NCI-H2227 (cell line): ENCODE data around the gene RUNX1.

Experiments
- DNase-seq: peaks from one replicate; lab custom pipeline; 2025; ENCODE audit not compliant: unreplicated experiment; lab: John Stamatoyannopoulos, UW

RUNX1 gene

DNA sequence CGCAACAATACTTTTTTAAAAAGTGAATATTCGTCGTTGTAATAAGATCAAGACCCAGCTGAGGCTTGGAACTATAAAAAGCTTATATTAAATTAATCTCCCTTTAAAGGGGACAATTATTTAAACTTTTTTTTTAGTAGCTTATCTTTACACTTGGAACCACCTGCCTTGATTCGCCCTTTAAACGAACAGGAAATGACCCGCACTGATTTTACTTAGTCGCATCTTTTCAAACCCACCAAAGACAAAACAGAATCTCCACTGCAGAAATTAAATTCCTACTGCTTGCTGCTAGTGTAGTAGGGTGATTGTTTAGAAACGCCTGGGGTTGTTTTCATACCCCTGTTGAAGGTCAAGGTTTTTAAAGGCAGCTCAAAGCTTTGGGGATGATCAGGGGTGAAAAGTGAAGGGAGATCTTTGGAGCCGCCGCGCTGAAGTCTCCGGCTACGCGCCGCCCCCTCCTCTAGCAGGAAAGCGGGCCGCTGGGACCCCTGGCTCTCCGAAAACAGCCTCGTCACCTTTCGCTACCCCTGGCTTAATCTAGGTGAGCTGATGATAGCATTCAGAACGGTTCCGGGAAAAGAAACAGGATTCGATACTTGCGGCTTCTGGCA is 163.4 kb downstream of the RUNX1 start:
- DNase-seq = no peak

DNA sequence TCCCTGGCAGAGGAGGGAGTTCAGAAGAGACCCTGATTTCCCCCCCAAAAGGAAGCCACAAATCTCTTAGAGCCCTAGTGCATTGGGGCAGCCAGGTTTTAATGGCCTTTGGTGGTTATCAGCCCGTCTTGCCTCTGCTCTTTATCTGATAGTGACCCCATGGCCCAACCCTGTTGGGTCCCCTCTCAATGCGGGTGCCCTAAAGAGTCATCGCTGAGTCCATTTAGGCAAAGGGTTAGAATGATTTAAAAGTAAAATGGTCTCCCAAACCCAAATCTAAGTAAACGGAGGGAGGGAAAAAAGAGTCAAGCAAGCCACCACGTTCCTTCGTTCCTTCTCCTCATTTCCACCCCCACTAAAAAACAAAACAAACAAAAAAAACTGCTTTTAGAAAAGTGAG is 164.0 kb downstream of the RUNX1 start:
- DNase-seq = no peak

- DNase-seq = no peak
Observed at GRCh38 chr21:34884346-34884929, 164.7 kb downstream of the RUNX1 start.

DNA sequence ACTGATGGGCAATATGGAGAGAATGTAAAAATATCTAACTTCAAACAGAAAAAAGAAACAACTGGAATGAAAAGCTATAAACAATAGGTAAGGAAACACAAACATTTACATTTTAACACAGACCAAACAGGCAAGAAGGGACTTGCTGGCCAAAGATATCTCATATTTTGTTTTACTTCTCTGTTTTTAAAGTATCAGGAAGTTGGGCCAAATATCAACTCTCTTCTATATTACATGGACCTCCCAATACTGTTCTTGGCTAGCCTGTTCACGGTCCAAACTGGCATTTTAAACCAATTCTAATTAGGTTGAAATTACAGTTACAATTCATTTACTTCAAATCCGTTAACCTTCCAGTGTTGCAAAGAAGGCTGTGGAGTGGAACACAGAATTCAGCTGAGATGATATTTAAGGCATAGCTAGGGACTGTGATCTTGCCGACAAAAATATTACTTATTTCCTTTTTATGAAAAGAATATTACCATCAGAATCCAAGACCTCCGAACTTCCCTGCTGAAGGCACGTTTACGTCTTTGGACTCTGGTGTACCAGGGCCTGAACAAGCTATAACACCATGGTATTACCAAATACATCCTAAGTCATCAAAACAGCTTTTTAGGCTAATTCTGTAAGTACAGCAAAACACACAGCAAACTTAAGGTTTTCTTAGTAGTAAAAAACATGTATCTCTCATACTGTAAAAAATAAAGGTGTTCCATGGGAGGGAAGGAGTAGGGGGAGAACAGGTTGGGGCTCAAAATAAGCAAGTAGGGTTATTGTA is 165.4 kb downstream of the RUNX1 start:
- DNase-seq = no peak

- DNase-seq = no peak
Observed at GRCh38 chr21:34882719-34883131, 166.4 kb downstream of the RUNX1 start.

- no peak for DNase-seq
Observed at GRCh38 chr21:34881839-34882371, 167.2 kb downstream of the RUNX1 start.

DNA sequence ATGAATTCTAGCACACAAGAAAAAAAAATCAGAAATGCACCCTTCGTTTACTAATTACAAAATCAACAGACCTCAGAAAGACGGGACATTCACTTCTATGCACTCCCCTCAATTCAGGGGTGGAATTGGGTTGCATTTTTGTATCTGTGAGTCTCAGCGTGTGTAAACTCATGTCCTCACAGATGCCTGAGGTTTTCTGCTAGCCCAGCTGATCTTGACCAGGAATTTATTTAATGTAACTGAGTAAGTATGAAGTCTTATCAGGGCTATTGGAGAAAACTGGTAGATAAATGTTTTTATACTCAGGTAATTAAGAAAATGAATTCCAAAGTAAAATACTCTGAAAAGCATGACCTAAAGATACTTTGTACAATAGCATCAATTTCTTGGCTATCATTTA is 167.7 kb downstream of the RUNX1 start:
- DNase-seq = no peak

DNA sequence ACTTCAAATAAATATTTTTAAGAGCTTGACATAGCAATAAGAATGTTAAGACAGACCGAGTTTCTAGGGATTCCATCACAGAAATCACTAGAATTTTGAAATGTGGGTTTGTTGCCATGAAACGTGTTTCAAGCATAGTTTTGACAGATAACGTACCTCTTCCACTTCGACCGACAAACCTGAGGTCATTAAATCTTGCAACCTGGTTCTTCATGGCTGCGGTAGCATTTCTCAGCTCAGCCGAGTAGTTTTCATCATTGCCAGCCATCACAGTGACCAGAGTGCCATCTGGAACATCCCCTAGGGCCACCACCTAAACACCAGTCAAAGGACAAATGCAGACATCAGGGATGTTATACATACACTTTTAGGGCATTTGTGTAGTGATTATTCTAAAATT is 168.7 kb downstream of the RUNX1 start:
- no peak for DNase-seq

GRCh38 chr21:34878940-34879339 is 170.2 kb downstream of the RUNX1 start:
- no peak for DNase-seq

DNA sequence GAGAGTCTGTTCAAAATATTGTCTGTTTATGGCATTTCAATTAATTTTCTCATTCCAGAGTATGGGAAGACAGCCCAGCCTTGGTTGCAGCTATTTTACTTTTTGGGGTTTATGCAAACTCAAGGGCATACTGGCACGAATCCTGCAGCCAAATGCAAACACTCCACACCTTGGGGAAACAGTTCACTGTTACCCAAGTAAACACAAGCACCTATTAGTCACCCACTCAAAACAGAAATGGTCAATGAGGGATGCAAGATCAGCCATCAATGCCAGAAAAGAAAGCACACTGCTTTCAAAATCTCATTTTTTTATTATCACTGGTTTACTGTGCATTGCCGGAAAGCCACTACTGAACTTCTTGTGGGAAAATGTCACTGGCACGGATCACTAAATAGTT is 170.6 kb downstream of the RUNX1 start:
- DNase-seq = no peak

- DNase-seq = no peak
Observed at GRCh38 chr21:34877485-34878128, 171.5 kb downstream of the RUNX1 start.

GRCh38 chr21:34875830-34876229 is 173.3 kb downstream of the RUNX1 start:
- no peak for DNase-seq

- no peak for DNase-seq
Observed at GRCh38 chr21:34874684-34875513, 174.2 kb downstream of the RUNX1 start.

DNA sequence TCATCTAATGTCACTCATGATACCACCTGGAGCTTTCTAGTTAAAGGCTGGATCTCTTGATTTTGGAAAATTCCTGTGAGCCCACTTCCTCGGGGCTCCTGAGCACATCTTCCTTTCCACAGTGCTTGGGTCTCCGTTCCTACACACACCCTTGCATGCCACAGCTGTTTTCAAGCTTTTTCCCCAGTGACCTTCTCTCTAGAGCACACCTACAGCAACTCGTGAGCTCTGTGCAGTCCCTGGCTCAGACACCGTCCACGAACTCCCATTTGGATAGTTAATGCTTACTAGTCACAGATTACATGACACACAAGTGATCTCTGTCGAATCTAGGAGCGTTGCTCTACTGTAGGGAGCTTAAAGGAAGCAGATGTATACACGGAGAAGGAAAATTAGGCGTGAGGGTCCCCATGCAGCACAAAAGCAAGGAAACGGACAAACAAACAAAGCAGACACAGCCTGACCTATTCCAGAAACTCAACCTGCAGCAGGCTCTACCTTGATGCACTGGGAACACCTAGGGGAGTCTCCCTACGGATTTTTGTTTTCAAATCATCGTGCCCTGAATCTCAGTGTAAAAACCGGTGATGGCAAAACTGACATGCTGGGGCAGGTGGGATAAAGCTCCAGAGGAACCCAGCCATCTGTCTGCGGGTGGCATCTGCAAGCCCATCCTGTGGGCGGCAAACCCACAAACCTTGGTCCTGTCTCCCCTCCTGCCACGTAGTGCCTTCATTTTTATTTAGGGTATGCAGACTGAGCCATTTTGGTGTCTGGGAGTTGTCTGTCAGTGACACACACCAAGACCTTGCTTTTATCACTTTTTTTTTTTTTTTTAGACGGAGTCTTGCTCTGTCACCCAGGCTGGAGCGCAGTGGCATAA is 177.8 kb downstream of the RUNX1 start:
- DNase-seq = no peak

- DNase-seq = no peak
Observed at GRCh38 chr21:34870246-34870645, 178.9 kb downstream of the RUNX1 start.

- no peak for DNase-seq
Observed at GRCh38 chr21:34869545-34869944, 179.6 kb downstream of the RUNX1 start.

- DNase-seq = no peak
Observed at GRCh38 chr21:34867785-34868184, 181.3 kb downstream of the RUNX1 start.

DNA sequence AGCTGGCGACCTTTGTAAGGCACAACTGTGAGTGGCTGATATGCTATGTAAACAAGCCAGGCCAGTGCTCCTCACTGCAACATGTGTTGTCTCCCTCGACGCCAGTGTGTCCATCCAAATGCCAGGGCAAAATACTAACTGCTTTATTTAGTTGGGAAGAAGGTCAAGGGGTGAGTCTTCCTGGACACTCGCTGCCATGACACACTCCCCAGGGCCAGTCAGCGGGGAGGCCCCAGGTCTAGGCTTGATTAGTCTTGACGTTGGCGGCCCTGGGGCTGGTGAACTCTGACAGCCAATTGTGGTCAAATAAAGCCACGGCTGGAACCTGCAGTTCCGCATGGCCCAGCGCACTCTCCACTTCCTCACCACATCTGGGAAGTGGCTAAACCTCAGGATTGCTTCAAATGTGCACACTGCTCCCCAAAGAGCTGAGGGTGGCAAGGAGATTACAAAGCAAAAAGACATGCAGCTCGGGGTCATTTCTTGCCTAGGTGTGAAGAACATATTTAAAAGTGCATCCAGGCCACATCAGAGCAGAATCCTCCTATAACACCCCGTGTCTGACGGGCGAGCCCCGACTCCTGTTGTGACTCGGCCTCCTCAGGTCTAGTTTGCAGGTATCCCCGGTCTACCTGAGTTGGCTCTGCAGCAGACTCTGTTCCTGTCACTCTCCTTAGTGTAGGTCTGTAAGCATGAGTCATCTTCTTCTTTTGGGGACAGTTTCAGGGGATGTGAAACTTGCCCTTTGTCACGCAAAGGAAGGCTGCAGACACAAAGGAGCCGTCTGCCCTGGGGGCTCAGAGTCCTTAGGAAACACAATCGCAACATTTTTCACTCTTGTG is 183.5 kb downstream of the RUNX1 start:
- no peak for DNase-seq
